ENCODE measurements around the gene PTGER1.
A peak's percentile ranks its signal among the peaks of the same experiment; 100 is the strongest.

The PTGER1 gene

GRCh38 chr19:14472202-14472938, 2.8 kb downstream of the PTGER1 start:
- TF ChIP-seq, protein P1, sequence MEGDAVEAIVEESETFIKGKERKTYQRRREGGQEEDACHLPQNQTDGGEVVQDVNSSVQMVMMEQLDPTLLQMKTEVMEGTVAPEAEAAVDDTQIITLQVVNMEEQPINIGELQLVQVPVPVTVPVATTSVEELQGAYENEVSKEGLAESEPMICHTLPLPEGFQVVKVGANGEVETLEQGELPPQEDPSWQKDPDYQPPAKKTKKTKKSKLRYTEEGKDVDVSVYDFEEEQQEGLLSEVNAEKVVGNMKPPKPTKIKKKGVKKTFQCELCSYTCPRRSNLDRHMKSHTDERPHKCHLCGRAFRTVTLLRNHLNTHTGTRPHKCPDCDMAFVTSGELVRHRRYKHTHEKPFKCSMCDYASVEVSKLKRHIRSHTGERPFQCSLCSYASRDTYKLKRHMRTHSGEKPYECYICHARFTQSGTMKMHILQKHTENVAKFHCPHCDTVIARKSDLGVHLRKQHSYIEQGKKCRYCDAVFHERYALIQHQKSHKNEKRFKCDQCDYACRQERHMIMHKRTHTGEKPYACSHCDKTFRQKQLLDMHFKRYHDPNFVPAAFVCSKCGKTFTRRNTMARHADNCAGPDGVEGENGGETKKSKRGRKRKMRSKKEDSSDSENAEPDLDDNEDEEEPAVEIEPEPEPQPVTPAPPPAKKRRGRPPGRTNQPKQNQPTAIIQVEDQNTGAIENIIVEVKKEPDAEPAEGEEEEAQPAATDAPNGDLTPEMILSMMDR (IDR thresholded peaks at IDR 0.05; ENCODE audit: control extremely low read depth, extremely low read depth, low read depth, missing control alignments) = peak; percentile 92
- ChIA-PET CTCF (interaction anchor here (0.7 to 2.6 kb wide), 22 partner anchors 9 to 412 kb away, joined by 3 to 15 read pairs (median 4); partner anchors contain the start of genes ASF1B and DNAJB1), POLR2A (interaction anchor here (0.6 kb wide), 2 partner anchors 144 to 336 kb away, joined by 3 read pairs; partner anchors contain the start of gene ASF1B)
- peak; percentile 92 for DNase-seq (ENCODE audit: extremely low spot score)

DNA sequence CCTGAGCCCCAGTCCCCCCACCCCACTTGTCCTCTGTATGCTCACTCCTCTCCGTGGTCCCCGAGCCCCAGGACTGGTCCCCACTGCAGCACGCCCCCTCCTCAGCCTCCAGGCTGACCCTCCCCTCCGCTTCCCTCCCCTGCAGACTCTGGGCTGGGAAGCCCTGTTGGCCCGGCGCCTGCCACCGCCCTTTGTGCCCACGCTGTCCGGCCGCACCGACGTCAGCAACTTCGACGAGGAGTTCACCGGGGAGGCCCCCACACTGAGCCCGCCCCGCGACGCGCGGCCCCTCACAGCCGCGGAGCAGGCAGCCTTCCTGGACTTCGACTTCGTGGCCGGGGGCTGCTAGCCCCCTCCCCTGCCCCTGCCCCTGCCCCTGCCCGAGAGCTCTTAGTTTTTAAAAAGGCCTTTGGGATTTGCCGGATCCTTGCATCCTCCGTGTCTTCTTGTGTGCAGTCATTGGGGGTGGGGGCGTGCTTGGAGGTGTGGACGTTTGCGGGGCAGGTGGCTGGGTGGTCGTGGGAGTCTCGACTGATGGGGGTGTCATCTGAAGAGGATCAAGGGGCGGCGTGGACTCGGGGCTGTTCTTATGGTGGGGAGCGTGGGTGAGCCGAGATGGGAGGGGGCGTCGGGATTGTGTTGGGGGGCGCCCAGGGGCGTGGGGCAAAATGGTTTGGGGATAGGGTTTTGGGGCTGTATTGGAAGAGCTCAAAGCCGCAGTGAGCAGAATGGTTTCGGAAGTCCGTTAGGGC, 3.5 kb downstream of the PTGER1 start:
- ChIA-PET CTCF (interaction anchor here (0.6 to 2.6 kb wide), 17 partner anchors 10 to 411 kb away, joined by 3 to 15 read pairs (median 4); partner anchors contain the start of genes ASF1B and DNAJB1), POLR2A (interaction anchor here (0.6 kb wide), 1 partner anchor 143 kb away, joined by 3 read pairs; no protein-coding TSS in a partner anchor)
- DNase-seq (ENCODE audit: extremely low spot score) = no peak
- TF ChIP-seq, protein P1 (IDR thresholded peaks at IDR 0.05; ENCODE audit: control extremely low read depth, extremely low read depth, low read depth, missing control alignments) = no peak

GRCh38 chr19:14470031-14470876, 4.9 kb downstream of the PTGER1 start:
- no peak for DNase-seq (ENCODE audit: extremely low spot score)
- TF ChIP-seq, protein P1 (IDR thresholded peaks at IDR 0.05; ENCODE audit: control extremely low read depth, extremely low read depth, low read depth, missing control alignments) = no peak
- CTCF ChIA-PET = interaction anchor here (1.5 kb wide), 1 partner anchor 10 kb away, joined by 3 read pairs; no protein-coding TSS in a partner anchor
- POLR2A ChIA-PET = interaction anchor here (0.6 kb wide), 1 partner anchor 219 kb away, joined by 3 read pairs; no protein-coding TSS in a partner anchor

- POLR2A ChIA-PET = no interaction called here
- no peak for DNase-seq (ENCODE audit: extremely low spot score)
- TF ChIP-seq, protein P1 (IDR thresholded peaks at IDR 0.05; ENCODE audit: control extremely low read depth, extremely low read depth, low read depth, missing control alignments) = no peak
- CTCF ChIA-PET = interaction anchor here (0.7 to 5.4 kb wide), 5 partner anchors 12 to 331 kb away, joined by 3 to 50 read pairs (median 5); partner anchors contain the start of gene ASF1B
Measured at GRCh38 chr19:14467816-14468215, 7.3 kb downstream of the PTGER1 start.

GRCh38 chr19:14467391-14467790, 7.8 kb downstream of the PTGER1 start:
- no peak for DNase-seq (ENCODE audit: extremely low spot score)
- TF ChIP-seq, protein P1 (IDR thresholded peaks at IDR 0.05; ENCODE audit: control extremely low read depth, extremely low read depth, low read depth, missing control alignments) = no peak
- ChIA-PET POLR2A (interaction anchor here (0.7 kb wide), 1 partner anchor 76 kb away, joined by 3 read pairs; no protein-coding TSS in a partner anchor), CTCF (interaction anchor here (1.0 to 5.4 kb wide), 6 partner anchors 13 to 331 kb away, joined by 3 to 50 read pairs (median 4); partner anchors contain the start of genes ASF1B and GIPC1)
